B cell (primary cell): ENCODE data around the gene MTUS2.

Source experiments
- CTCF ChIP-seq: fragments of 200-600 bp; IDR thresholded peaks from one replicate; pipeline ENCODE4 v1.8.0; 2022; ENCODE audit warnings: antibody characterized with exemption, mild to moderate bottlenecking
- EZH2 ChIP-seq: IDR thresholded peaks from 2 replicates; pipeline ENCODE4 v1.6.1; 2012; ENCODE audit warnings: borderline replicate concordance, low read depth, mild to moderate bottlenecking, moderate library complexity, low read length; ENCODE audit not compliant: insufficient read depth, poor library complexity, severe bottlenecking

DNA sequence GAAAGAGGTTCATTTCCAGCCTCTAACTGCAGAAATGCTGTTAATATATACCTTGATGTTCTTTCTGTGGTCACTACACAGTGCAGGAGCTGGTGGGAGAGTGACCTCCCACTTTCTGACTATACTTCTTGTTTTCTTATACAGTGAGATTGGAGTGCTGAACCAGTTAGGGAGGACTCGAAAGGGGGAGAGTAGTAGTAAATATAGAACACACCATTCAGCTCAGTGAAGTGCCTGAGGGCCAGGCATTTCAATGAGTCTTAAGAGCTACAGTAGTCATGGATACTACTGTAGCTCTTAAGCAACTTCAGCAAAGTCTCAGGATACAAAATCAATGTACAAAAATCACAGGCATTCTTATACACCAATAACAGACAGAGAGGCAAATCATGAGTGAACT is 372.9 kb downstream of the MTUS2 start:
- TF ChIP-seq CTCF = no peak
- no peak for TF ChIP-seq EZH2
